Esophagus muscularis mucosa (tissue), 4 donors: ENCODE results near the gene RCOR1. TPM values are rescaled to one million over a fixed set of nuclear protein-coding genes. Genes with fewer than 3 reads are reported as not detected.

Experiments
- DNase-seq: peaks from one replicate; pipeline ENCODE4 v3.0.0-alpha.2; 2017; ENCODE audit errors: extremely low spot score
- H3K27ac ChIP-seq, 4 donors: fragments of 200-600 bp; sonication (generic); replicated peaks in 1 of 4; 1 replicate in 3 of 4; 2 replicates in 1 of 4; pipeline ENCODE4 v1.5.1; 2016 to 2019; ENCODE audit warnings: mild to moderate bottlenecking in 1 of 4
- H3K27me3 ChIP-seq, 4 donors: fragments of 200-600 bp; sonication (generic); one replicate each; pipeline versions ENCODE4 v1.5.1 to v1.6.0; 2016 to 2019
- H3K36me3 ChIP-seq, 4 donors: fragments of 200-600 bp; sonication (generic); one replicate each; pipeline ENCODE4 v1.5.1; 2016 to 2019
- H3K4me1 ChIP-seq, 4 donors: fragments of 200-600 bp; sonication (generic); one replicate each; pipeline ENCODE4 v1.5.1; 2016 to 2019
- H3K4me3 ChIP-seq, 4 donors: fragments of 200-600 bp; sonication (generic); 1 replicate in 2 of 4; 2 replicates in 2 of 4; pipeline ENCODE4 v1.5.1; 2016 to 2019; ENCODE audit warnings: mild to moderate bottlenecking in 4 of 4, moderate library complexity in 1 of 4
- H3K9me3 ChIP-seq, 4 donors: fragments of 200-600 bp; sonication (generic); 1 replicate in 3 of 4; 2 replicates in 1 of 4; pipeline ENCODE4 v1.5.1; 2016 to 2019
- CTCF ChIP-seq, 3 experiments: fragments of 200-600 bp in 2 of 3; fragments of 450-650 bp in 1 of 3; sonication (generic) in 2 of 3; IDR thresholded peaks; one replicate each; pipeline ENCODE4 v1.5.1; 2017 to 2019; ENCODE audit warnings: antibody characterized with exemption in 3 of 3, mild to moderate bottlenecking in 2 of 3, moderate library complexity in 1 of 3
- EP300 ChIP-seq: sonication (generic); formaldehyde crosslinking; IDR thresholded peaks from one replicate; pipeline ENCODE4 v1.6.1; 2017; ENCODE audit warnings: antibody characterized with exemption
- POLR2A ChIP-seq: fragments of 450-650 bp; IDR thresholded peaks from one replicate; pipeline ENCODE4 v1.6.1; 2017; ENCODE audit warnings: antibody characterized with exemption, moderate library complexity, mild to moderate bottlenecking, low read depth
- POLR2AphosphoS5 ChIP-seq, 2 donors: sonication (generic); formaldehyde crosslinking; IDR thresholded peaks; one replicate each; pipeline ENCODE4 v1.6.1; 2017; ENCODE audit warnings: antibody characterized with exemption in 2 of 2
- WGBS: methylation state at CpG from one replicate; pipeline ENCODE4 v1.1.5; 2018; 5-methylcytosine and 5-hydroxymethylcytosine counted together
- intact Hi-C: fragments of 100-400 bp; cut with DNase I; formaldehyde crosslinking; loops from one replicate; pipeline ENCODE4 v1.15.1; 2023
- total RNA-seq, 4 donors: library from RNA; depleted of rRNA; stranded (reverse); fragments of >200 nt; gene quantifications; one replicate each; pipeline versions ENCODE4 v1.1.0 to v1.2.1, GENCODE V29; 2016

RCOR1 gene
- total RNA-seq, 4 donors from 2014 or later, result 12.9 to 14.8 (median 13.8) TPM

- Histone ChIP-seq H3K4me1 (peaks cover 0 to 4% (median 2%) of the 10 kb centered on the region in 4 donors), H3K9me3 (no peaks in the 10 kb centered on the region), H3K27ac (no peak overlapping the region), H3K27me3 (no peaks in the 10 kb centered on the region), H3K36me3 (no peaks in the 10 kb centered on the region), H3K4me3 (no peak overlapping the region)
- no peak for DNase-seq
- WGBS, result 78% methylated on average over 18 of the region's 24 CpGs
- TF ChIP-seq CTCF (IDR thresholded peaks at IDR 0.05) (no peak), POLR2A (no peak), EP300 (no peak), POLR2AphosphoS5 (IDR thresholded peaks at IDR 0.05) (no peak)
- intact Hi-C loops, result loop anchor here (10.0 kb wide), 1 partner anchor 150 kb away; no protein-coding TSS in a partner anchor
Measured at GRCh38 chr14:102584871-102585869, 7.3 kb upstream of the RCOR1 start.

DNA sequence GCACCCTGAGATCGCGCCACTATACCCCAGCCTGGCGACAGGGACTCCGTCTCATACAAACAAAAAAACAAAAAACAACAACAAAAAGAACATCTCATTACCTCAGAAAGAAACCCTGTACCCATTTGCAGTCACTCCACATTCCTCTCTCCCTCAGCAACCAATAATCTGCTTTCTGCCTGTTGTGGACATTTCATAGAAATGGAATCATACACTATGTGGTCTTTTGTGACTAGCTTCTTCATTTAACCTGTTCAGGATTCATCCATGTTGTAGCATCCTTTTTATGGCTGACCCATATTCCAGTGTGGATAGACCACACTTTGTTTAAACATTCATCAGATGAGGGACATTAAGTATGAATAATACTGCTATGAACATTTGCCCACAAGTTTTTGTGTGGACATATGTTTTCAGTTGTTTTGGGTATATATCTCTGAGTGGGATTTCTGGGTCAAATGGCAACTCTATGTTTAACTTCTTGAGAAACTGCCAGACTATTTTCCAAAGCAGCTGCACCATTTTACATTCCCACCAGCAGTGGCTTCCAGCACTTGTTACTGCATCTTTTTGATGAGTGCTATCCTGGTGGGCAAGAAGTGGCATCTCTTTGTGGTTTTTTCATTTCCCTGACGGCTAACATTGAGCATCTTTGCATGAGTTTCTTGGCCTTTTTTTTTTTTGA lies 5.9 kb upstream of the RCOR1 start:
- no peak overlapping the region for H3K27ac ChIP-seq
- H3K36me3 ChIP-seq, result no peaks in the 10 kb centered on the region
- 88% methylated on average over 5 of the region's 5 CpGs for WGBS
- TF ChIP-seq POLR2A, result no peak
- no peak for TF ChIP-seq EP300
- TF ChIP-seq POLR2AphosphoS5 (IDR thresholded peaks at IDR 0.05), result no peak
- no peak for TF ChIP-seq CTCF (IDR thresholded peaks at IDR 0.05)
- H3K27me3 ChIP-seq, result no peaks in the 10 kb centered on the region
- H3K4me1 ChIP-seq, result peaks cover 5 to 14% (median 10%) of the 10 kb centered on the region in 4 donors
- no peak overlapping the region for H3K4me3 ChIP-seq
- intact Hi-C loops, result loop anchor here (10.0 kb wide), 1 partner anchor 152 kb away; no protein-coding TSS in a partner anchor
- DNase-seq, result no peak
- no peaks in the 10 kb centered on the region for H3K9me3 ChIP-seq

- Histone ChIP-seq H3K4me3 (no peak overlapping the region), H3K27me3 (no peaks in the 10 kb centered on the region), H3K4me1 (peaks cover 8 to 20% (median 15%) of the 10 kb centered on the region in 4 donors), H3K9me3 (no peaks in the 10 kb centered on the region), H3K36me3 (no peaks in the 10 kb centered on the region), H3K27ac (no peak overlapping the region)
- WGBS, result 71% methylated on average over 3 of the region's 3 CpGs
- TF ChIP-seq POLR2A (no peak), CTCF (IDR thresholded peaks at IDR 0.05) (no peak), EP300 (no peak), POLR2AphosphoS5 (IDR thresholded peaks at IDR 0.05) (no peak)
- DNase-seq, result no peak
- intact Hi-C loops, result loop anchor here (10.0 kb wide), 1 partner anchor 154 kb away; no protein-coding TSS in a partner anchor
Measured at GRCh38 chr14:102588821-102589220, 3.6 kb upstream of the RCOR1 start.

GRCh38 chr14:102589761-102590290 lies 2.6 kb upstream of the RCOR1 start:
- H3K36me3 ChIP-seq, result no peaks in the 10 kb centered on the region
- H3K27me3 ChIP-seq, result no peaks in the 10 kb centered on the region
- no peaks in the 10 kb centered on the region for H3K9me3 ChIP-seq
- intact Hi-C loops, result loop anchor here (5.0 to 10.0 kb wide), 2 partner anchors 63 to 155 kb away; no protein-coding TSS in a partner anchor
- H3K27ac ChIP-seq, result no peak overlapping the region
- H3K4me1 ChIP-seq, result peaks cover 15 to 30% (median 25%) of the 10 kb centered on the region in 4 donors
- no peak for DNase-seq
- no peak overlapping the region for H3K4me3 ChIP-seq
- 73% methylated on average over 12 of the region's 12 CpGs for WGBS
- no peak for TF ChIP-seq CTCF (IDR thresholded peaks at IDR 0.05)
- no peak for TF ChIP-seq POLR2AphosphoS5 (IDR thresholded peaks at IDR 0.05)
